K562 (cell line): ENCODE results near the gene ACO2. TPM values are rescaled to one million over a fixed set of nuclear protein-coding genes. Genes with fewer than 3 reads are reported as not detected.

Experiments
- ATAC-seq: fragments of 200-7000 bp; cut with Tn5 transposase; 3 replicates; pipeline ENCODE4 v1.9.1; 2020; ENCODE audit warnings: moderate library complexity
- BruUV-seq: library from RNA; stranded (reverse); fragments of 400-500 nt; replicated peaks from 2 replicates; lab custom pipeline; 2021; lab: Mats Ljungman, UMichigan
- CTCF ChIA-PET: fragments of 300-600 bp; formaldehyde crosslinking; extraction: SDS; loops from one replicate; lab custom pipeline; 2021; ENCODE audit warnings: low intra/inter-chr PET ratio; lab: Yijun Ruan, JAX
- POLR2A ChIA-PET: fragments of 300-600, 350-650 bp; sonication (Branson Sonifier 250); formaldehyde crosslinking; extraction: SDS; loops from one replicate; lab custom pipeline; 2021; ENCODE audit warnings: antibody characterized with exemption, inconsistent platforms; lab: Yijun Ruan, JAX
- DNase-seq, 4 experiments: peaks; one replicate each; pipeline versions ENCODE4 v3.0.0 to v3.0.0-alpha.2; 2011 to 2018; ENCODE audit warnings: low spot score in 3 of 4, mixed read lengths in 3 of 4; ENCODE audit errors: extremely low read depth in 1 of 4
- FAIRE-seq: peaks from 2 replicates; lab custom pipeline; 2011; peaks lifted over from hg19 to GRCh38; lab: Jason Lieb, UNC
- H2AFZ ChIP-seq: 2 replicates; pipeline ENCODE4 v1.6.0; 2011; ENCODE audit warnings: low read depth, low read length, control low read depth, inconsistent platforms
- H3K27ac ChIP-seq: fragments of 200-600 bp; 3 replicates; pipeline ENCODE4 v1.8.0; 2011; ENCODE audit warnings: low read depth, mild to moderate bottlenecking, control low read depth, inconsistent platforms, low read length, moderate library complexity, mixed read lengths; ENCODE audit errors: extremely low read depth
- H3K27me3 ChIP-seq, 2 experiments: fragments of 300-600 bp in 1 of 2; 2 replicates in 1 of 2; 3 replicates in 1 of 2; pipeline versions ENCODE4 v1.6.0 to v1.8.0; 2011; ENCODE audit warnings: inconsistent platforms in 2 of 2, low read length in 2 of 2, mild to moderate bottlenecking in 1 of 2, mixed read lengths in 1 of 2, moderate library complexity in 1 of 2; ENCODE audit not compliant: control insufficient read depth in 2 of 2, insufficient read depth in 2 of 2
- H3K36me3 ChIP-seq: fragments of 300-600 bp; 3 replicates; pipeline ENCODE4 v1.8.0; 2011; ENCODE audit warnings: mild to moderate bottlenecking, low read length, inconsistent platforms; ENCODE audit not compliant: control insufficient read depth, insufficient read depth
- H3K4me1 ChIP-seq, 2 experiments: fragments of 200-600 bp in 1 of 2; replicated peaks in 1 of 2; 2 replicates in 1 of 2; 3 replicates in 1 of 2; pipeline versions ENCODE4 v1.5.1 to v1.8.0; 2011; ENCODE audit warnings: inconsistent platforms in 2 of 2, low read length in 2 of 2, mild to moderate bottlenecking in 1 of 2, mixed read lengths in 1 of 2, moderate library complexity in 1 of 2; ENCODE audit not compliant: control insufficient read depth in 2 of 2, insufficient read depth in 2 of 2
- H3K4me2 ChIP-seq: 2 replicates; pipeline ENCODE4 v1.6.1; 2011; ENCODE audit warnings: low read length, control low read depth, inconsistent platforms, mixed read lengths; ENCODE audit not compliant: insufficient read depth
- H3K4me3 ChIP-seq: fragments of 200-600 bp; sonication (generic), shearing (Covaris generic); 2 replicates; pipeline ENCODE4 v1.5.1; 2016; ENCODE audit warnings: control low read depth, inconsistent platforms
- H3K79me2 ChIP-seq: fragments of 200-600 bp; 3 replicates; pipeline ENCODE4 v1.8.0; 2011; ENCODE audit warnings: low read length, inconsistent platforms; ENCODE audit not compliant: control insufficient read depth, insufficient read depth
- H3K9ac ChIP-seq, 2 experiments: 2 replicates each; pipeline versions ENCODE4 v1.6.0 to v1.6.1; 2011; ENCODE audit warnings: low read depth in 2 of 2, low read length in 2 of 2, control low read depth in 1 of 2, inconsistent platforms in 1 of 2, mild to moderate bottlenecking in 1 of 2, mixed read lengths in 1 of 2; ENCODE audit not compliant: insufficient read depth in 1 of 2
- H3K9me1 ChIP-seq: one replicate; pipeline ENCODE4 v1.6.0; 2011; ENCODE audit warnings: inconsistent platforms, mild to moderate bottlenecking, low read length, moderate library complexity; ENCODE audit not compliant: control insufficient read depth, insufficient read depth
- H3K9me3 ChIP-seq: replicated peaks from 2 replicates; pipeline ENCODE4 v1.5.1; 2011; ENCODE audit warnings: low read depth, low read length, inconsistent platforms; ENCODE audit not compliant: control insufficient read depth, insufficient read depth
- H4K20me1 ChIP-seq: replicated peaks from 2 replicates; pipeline ENCODE4 v1.6.1; 2011; ENCODE audit warnings: low read length, inconsistent platforms, mixed read lengths; ENCODE audit not compliant: control insufficient read depth, insufficient read depth
- BRF1 ChIP-seq: IDR thresholded peaks from 3 replicates; pipeline ENCODE4 v1.6.1; 2011; ENCODE audit warnings: borderline replicate concordance, mild to moderate bottlenecking; ENCODE audit not compliant: insufficient read length; ENCODE audit errors: extremely low read depth
- FIP1L1 ChIP-seq: fragments of 200-400 bp; formaldehyde crosslinking; IDR thresholded peaks from 2 replicates; pipeline ENCODE4 v1.6.1; 2018; ENCODE audit warnings: mild to moderate bottlenecking, low read depth, low read length; ENCODE audit not compliant: poor library complexity, severe bottlenecking
- NR0B1 ChIP-seq: fragments of 450-650 bp; IDR thresholded peaks from one replicate; pipeline ENCODE4 v1.6.1; 2018; ENCODE audit warnings: mild to moderate bottlenecking, moderate library complexity; ENCODE audit not compliant: partially characterized antibody
- POLR2AphosphoS5 ChIP-seq: IDR thresholded peaks from 2 replicates; pipeline ENCODE4 v1.6.1; 2011; ENCODE audit warnings: mild to moderate bottlenecking, low read depth, low read length, moderate library complexity; ENCODE audit not compliant: control insufficient read depth, insufficient read depth
- TFAM ChIP-seq: fragments of 250-450 bp; sonication (Bioruptor Pico); conservative IDR thresholded peaks from 2 replicates; pipeline ENCODE4 v1.5.0; 2021; ENCODE audit warnings: mild to moderate bottlenecking, moderate library complexity
- ZNF785 ChIP-seq: fragments of 250-450 bp; sonication (Bioruptor Pico); IDR thresholded peaks from 2 replicates; pipeline ENCODE4 v1.4.0; 2020; ENCODE audit warnings: mild to moderate bottlenecking
- WGBS: fragments of 100-300 bp; shearing (Covaris generic); methylation state at CpG from one replicate; pipeline ENCODE4 v1.1.6; 2016; ENCODE audit warnings: low coverage, mixed read lengths; ENCODE audit not compliant: insufficient coverage; ENCODE audit errors: missing lambda C conversion rate; 5-methylcytosine and 5-hydroxymethylcytosine counted together
- in situ Hi-C: fragments of 300-500 bp; cut with MboI; formaldehyde crosslinking; loops from 4 replicates; pipeline ENCODE4 v1.15.0; 2018; ENCODE audit warnings: inconsistent platforms, mixed read lengths
- intact Hi-C: fragments of 100-400 bp; cut with micrococcal nuclease; formaldehyde crosslinking; loops from 2 replicates; pipeline ENCODE4 v1.14.2; 2022
- polyA plus RNA-seq, 8 experiments: library from polyadenylated mRNA; depleted of rRNA in 4 of 8; stranded (reverse) in 5 of 8; unstranded in 3 of 8; fragments of >200 nt; fragmentation: Nextera tagmentation in 2 of 8; fragmentation: Illumina TruSeq in 1 of 8; extraction: Ambion mirVana in 2 of 8; extraction: Trizol in 1 of 8; gene quantifications; 2 replicates each; pipeline versions ENCODE4 v1.2.1 to v1.2.3, GENCODE V29; 2011 to 2014; ENCODE audit warnings: inconsistent platforms in 1 of 8, missing spikeins in 1 of 8
- total RNA-seq, 7 experiments: library from RNA; depleted of rRNA in 6 of 7; stranded (reverse); fragments of >200 nt in 6 of 7; fragmentation: Illumina TruSeq in 2 of 7; extraction: Trizol in 2 of 7; gene quantifications; 2 replicates each; pipeline versions ENCODE4 v1.2.1 to v1.2.3, GENCODE V29; 2011 to 2021; ENCODE audit warnings: low replicate concordance in 1 of 7

ACO2 gene
- total and polyA plus RNA-seq, 9 of the 15 experiments (the other 6 are each of a cell fraction or from before 2014, with no cell fraction given), result 16.2 to 119 (median 43.2) TPM

- no peak for TF ChIP-seq TFAM
- TF ChIP-seq BRF1, result no peak
- no peak for TF ChIP-seq NR0B1
- no peak for TF ChIP-seq FIP1L1
Observed at GRCh38 chr22:41517172-41518047, 48.5 kb downstream of the ACO2 start (continued).

GRCh38 chr22:41518048-41518347 lies 49.1 kb downstream of the ACO2 start:
- WGBS, result 72% methylated on average over 4 of the region's 7 CpGs
- Histone ChIP-seq H3K9ac (peak overlapping the region in 1 of 2 experiments; percentile 68; a peak in 2 of 4 replicates), H3K4me1 (peaks cover 13 to 18% of the 10 kb centered on the region in 2 experiments), H4K20me1 (no peaks in the 10 kb centered on the region), H3K9me1 (no peaks in the 10 kb centered on the region), H3K27ac (no peak overlapping the region), H3K27me3 (no peaks in the 10 kb centered on the region), H2AFZ (no peak overlapping the region), H3K4me3 (no peak overlapping the region), H3K9me3 (no peaks in the 10 kb centered on the region), H3K36me3 (peaks cover 82% of the 10 kb centered on the region), H3K79me2 (peaks cover 11% of the 10 kb centered on the region), H3K4me2 (no peak overlapping the region)
- ChIA-PET CTCF (interaction anchor here (0.5 to 2.4 kb wide), 3 partner anchors 15 to 595 kb away, joined by 3 to 10 read pairs (median 3); no protein-coding TSS in a partner anchor), POLR2A (interaction anchor here (0.8 to 1.1 kb wide), 2 partner anchors 71 to 115 kb away, joined by 3 read pairs; partner anchors contain the start of gene TOB2)
- intact Hi-C loops, result no loop called here
- TF ChIP-seq POLR2AphosphoS5, result peak; percentile 49; the same call in 1 of the 2 replicates
- no peak for TF ChIP-seq ZNF785
- ATAC-seq (no peak), FAIRE-seq (no peak), DNase-seq (no peak)
- in situ Hi-C loops, result no loop called here
- no TSS peak for BruUV-seq
